ENCODE results near the gene CHMP6.

CHMP6 gene

GRCh38 chr17:80991645-80992076 is at the start of gene CHMP6:
Gene CHMP6 (plus strand): TSS chr17:80991841. CDS start chr17:80991919, 78 bp downstream.
- Histone ChIP-seq H3K9me3 (ENCODE audit: control insufficient read depth, low read depth, low read length) (no peaks in the 10 kb centered on the region), H3K27ac (ENCODE audit: low read length) (no peak within 1 kb of the TSS), H3K4me3 (ENCODE audit: low read length) (peak within 1 kb of the TSS; percentile 58), H3K27me3 (ENCODE audit: control insufficient read depth, insufficient read depth, low read length) (peaks cover 30% of the 10 kb centered on the region), H3K4me1 (ENCODE audit: control insufficient read depth, low read depth, low read length) (no peaks in the 10 kb centered on the region), H3K9ac (ENCODE audit: low read length) (peak within 1 kb of the TSS; percentile 50), H3K36me3 (ENCODE audit: control insufficient read depth, low read depth, low read length) (peaks cover 4% of the 10 kb centered on the region)

GRCh38 chr17:80942423-80943345 is 49.0 kb upstream of the CHMP6 start:
- no peak overlapping the region for H3K9ac ChIP-seq (ENCODE audit: low read length)
- no peaks in the 10 kb centered on the region for H3K9me3 ChIP-seq (ENCODE audit: control insufficient read depth, low read depth, low read length)
- H3K27ac ChIP-seq (ENCODE audit: low read length), result no peak overlapping the region
- no peaks in the 10 kb centered on the region for H3K27me3 ChIP-seq (ENCODE audit: control insufficient read depth, insufficient read depth, low read length)
- peaks cover 5% of the 10 kb centered on the region for H3K36me3 ChIP-seq (ENCODE audit: control insufficient read depth, low read depth, low read length)
- H3K4me3 ChIP-seq (ENCODE audit: low read length), result no peak overlapping the region
- no peaks in the 10 kb centered on the region for H3K4me1 ChIP-seq (ENCODE audit: control insufficient read depth, low read depth, low read length)

- no peak overlapping the region for H3K4me3 ChIP-seq (ENCODE audit: low read length)
- H3K9me3 ChIP-seq (ENCODE audit: control insufficient read depth, low read depth, low read length), result no peaks in the 10 kb centered on the region
- H3K27ac ChIP-seq (ENCODE audit: low read length), result no peak overlapping the region
- H3K4me1 ChIP-seq (ENCODE audit: control insufficient read depth, low read depth, low read length), result no peaks in the 10 kb centered on the region
- H3K9ac ChIP-seq (ENCODE audit: low read length), result no peak overlapping the region
- H3K36me3 ChIP-seq (ENCODE audit: control insufficient read depth, low read depth, low read length), result peaks cover 5% of the 10 kb centered on the region
- H3K27me3 ChIP-seq (ENCODE audit: control insufficient read depth, insufficient read depth, low read length), result no peaks in the 10 kb centered on the region
Measured at GRCh38 chr17:80943346-80944145, 48.1 kb upstream of the CHMP6 start.

GRCh38 chr17:80944326-80944725 is 47.3 kb upstream of the CHMP6 start:
- Histone ChIP-seq H3K9ac (ENCODE audit: low read length) (no peak overlapping the region), H3K27me3 (ENCODE audit: control insufficient read depth, insufficient read depth, low read length) (no peaks in the 10 kb centered on the region), H3K9me3 (ENCODE audit: control insufficient read depth, low read depth, low read length) (no peaks in the 10 kb centered on the region), H3K4me3 (ENCODE audit: low read length) (no peak overlapping the region), H3K4me1 (ENCODE audit: control insufficient read depth, low read depth, low read length) (no peaks in the 10 kb centered on the region), H3K36me3 (ENCODE audit: control insufficient read depth, low read depth, low read length) (peaks cover 5% of the 10 kb centered on the region), H3K27ac (ENCODE audit: low read length) (no peak overlapping the region)

- no peaks in the 10 kb centered on the region for H3K4me1 ChIP-seq (ENCODE audit: control insufficient read depth, low read depth, low read length)
- H3K9me3 ChIP-seq (ENCODE audit: control insufficient read depth, low read depth, low read length), result no peaks in the 10 kb centered on the region
- peaks cover 5% of the 10 kb centered on the region for H3K36me3 ChIP-seq (ENCODE audit: control insufficient read depth, low read depth, low read length)
- H3K27me3 ChIP-seq (ENCODE audit: control insufficient read depth, insufficient read depth, low read length), result no peaks in the 10 kb centered on the region
- no peak overlapping the region for H3K9ac ChIP-seq (ENCODE audit: low read length)
- no peak overlapping the region for H3K4me3 ChIP-seq (ENCODE audit: low read length)
- H3K27ac ChIP-seq (ENCODE audit: low read length), result no peak overlapping the region
Measured at GRCh38 chr17:80945736-80946135, 45.9 kb upstream of the CHMP6 start.

- Histone ChIP-seq H3K9me3 (ENCODE audit: control insufficient read depth, low read depth, low read length) (no peaks in the 10 kb centered on the region), H3K27ac (ENCODE audit: low read length) (no peak overlapping the region), H3K27me3 (ENCODE audit: control insufficient read depth, insufficient read depth, low read length) (no peaks in the 10 kb centered on the region), H3K4me1 (ENCODE audit: control insufficient read depth, low read depth, low read length) (no peaks in the 10 kb centered on the region), H3K36me3 (ENCODE audit: control insufficient read depth, low read depth, low read length) (peaks cover 5% of the 10 kb centered on the region), H3K4me3 (ENCODE audit: low read length) (no peak overlapping the region), H3K9ac (ENCODE audit: low read length) (no peak overlapping the region)
Measured at GRCh38 chr17:80946449-80946848, 45.2 kb upstream of the CHMP6 start.

- no peaks in the 10 kb centered on the region for H3K4me1 ChIP-seq (ENCODE audit: control insufficient read depth, low read depth, low read length)
- peaks cover 5% of the 10 kb centered on the region for H3K36me3 ChIP-seq (ENCODE audit: control insufficient read depth, low read depth, low read length)
- H3K27ac ChIP-seq (ENCODE audit: low read length), result no peak overlapping the region
Measured at GRCh38 chr17:80947200-80947940, 44.3 kb upstream of the CHMP6 start.

GRCh38 chr17:80948019-80948975 is 43.3 kb upstream of the CHMP6 start:
- H3K4me1 ChIP-seq (ENCODE audit: control insufficient read depth, low read depth, low read length), result no peaks in the 10 kb centered on the region

More at GRCh38 chr17:80947200-80947940, 44.3 kb upstream of the CHMP6 start:
- Histone ChIP-seq H3K4me3 (ENCODE audit: low read length) (no peak overlapping the region), H3K27me3 (ENCODE audit: control insufficient read depth, insufficient read depth, low read length) (no peaks in the 10 kb centered on the region), H3K9ac (ENCODE audit: low read length) (no peak overlapping the region), H3K9me3 (ENCODE audit: control insufficient read depth, low read depth, low read length) (no peaks in the 10 kb centered on the region)

GRCh38 chr17:80948976-80949450 is 42.6 kb upstream of the CHMP6 start:
- Histone ChIP-seq H3K27ac (ENCODE audit: low read length) (no peak overlapping the region), H3K9me3 (ENCODE audit: control insufficient read depth, low read depth, low read length) (no peaks in the 10 kb centered on the region), H3K4me1 (ENCODE audit: control insufficient read depth, low read depth, low read length) (no peaks in the 10 kb centered on the region), H3K36me3 (ENCODE audit: control insufficient read depth, low read depth, low read length) (peaks cover 5% of the 10 kb centered on the region), H3K27me3 (ENCODE audit: control insufficient read depth, insufficient read depth, low read length) (no peaks in the 10 kb centered on the region), H3K4me3 (ENCODE audit: low read length) (no peak overlapping the region), H3K9ac (ENCODE audit: low read length) (no peak overlapping the region)

More at GRCh38 chr17:80948019-80948975, 43.3 kb upstream of the CHMP6 start:
- Histone ChIP-seq H3K27me3 (ENCODE audit: control insufficient read depth, insufficient read depth, low read length) (no peaks in the 10 kb centered on the region), H3K9ac (ENCODE audit: low read length) (no peak overlapping the region), H3K9me3 (ENCODE audit: control insufficient read depth, low read depth, low read length) (no peaks in the 10 kb centered on the region), H3K27ac (ENCODE audit: low read length) (no peak overlapping the region), H3K4me3 (ENCODE audit: low read length) (no peak overlapping the region), H3K36me3 (ENCODE audit: control insufficient read depth, low read depth, low read length) (peaks cover 5% of the 10 kb centered on the region)
